ENCODE measurements around the gene CREB5. TPM values are rescaled to one million over a fixed set of nuclear protein-coding genes. Genes with fewer than 3 reads are reported as not detected.

The CREB5 gene
- total RNA-seq, 1 experiment from 2014 or later = 1.3 TPM

GRCh38 chr7:28389504-28390395 is 22.6 kb upstream of the CREB5 start:
- CTCF ChIA-PET = interaction anchor here (0.6 to 0.7 kb wide), 4 partner anchors 83 to 872 kb away, joined by 3 read pairs; no protein-coding TSS in a partner anchor
- DNase-seq (ENCODE audit: low spot score) (no peak), ATAC-seq (peak; percentile 38)
- no peak for TF ChIP-seq E2F1 (CRISPR knock-in tag; IDR thresholded peaks at IDR 0.05)
- no peak for TF ChIP-seq NR2C2 (CRISPR knock-in tag; IDR thresholded peaks at IDR 0.05)
- no peak for TF ChIP-seq CDX4 (CRISPR knock-in tag; IDR thresholded peaks at IDR 0.05; ENCODE audit: borderline replicate concordance)
- TF ChIP-seq CTCF (IDR thresholded peaks at IDR 0.05) = peak; percentile 77
- H3K27ac Mint-ChIP-seq = no peak overlapping the region
- peaks cover 5% of the 10 kb centered on the region for H3K4me1 Mint-ChIP-seq
- no peaks in the 10 kb centered on the region for H3K27me3 Mint-ChIP-seq (ENCODE audit: low read depth)
- H3K4me3 Mint-ChIP-seq = peak overlapping the region; percentile 52
- no peaks in the 10 kb centered on the region for H3K36me3 Mint-ChIP-seq
- H3K9me3 Mint-ChIP-seq = no peaks in the 10 kb centered on the region
- POLR2A ChIA-PET = no interaction called here

- TF ChIP-seq MLX (CRISPR knock-in tag; IDR thresholded peaks at IDR 0.05) (no peak), IRF1 (CRISPR knock-in tag; IDR thresholded peaks at IDR 0.05) (no peak), ZNF121 (CRISPR knock-in tag; IDR thresholded peaks at IDR 0.05) (no peak), GRHL2 (CRISPR knock-in tag; IDR thresholded peaks at IDR 0.05; ENCODE audit: insufficient replicate concordance, severe bottlenecking) (no peak), NR1H2 (CRISPR knock-in tag; IDR thresholded peaks at IDR 0.05) (no peak), CREM (CRISPR knock-in tag; IDR thresholded peaks at IDR 0.05) (no peak)
- H3K4me1 Mint-ChIP-seq = peaks cover 5% of the 10 kb centered on the region
- no peaks in the 10 kb centered on the region for H3K36me3 Mint-ChIP-seq
- H3K4me3 Mint-ChIP-seq = no peak overlapping the region
- ATAC-seq (no peak), DNase-seq (ENCODE audit: low spot score) (no peak)
- ChIA-PET POLR2A (no interaction called here), CTCF (interaction anchor here (0.7 kb wide), 1 partner anchor 244 kb away, joined by 3 read pairs; no protein-coding TSS in a partner anchor)
- H3K27me3 Mint-ChIP-seq (ENCODE audit: low read depth) = no peaks in the 10 kb centered on the region
- no peaks in the 10 kb centered on the region for H3K9me3 Mint-ChIP-seq
- no peak overlapping the region for H3K27ac Mint-ChIP-seq
Observed at GRCh38 chr7:28390426-28390825, 21.9 kb upstream of the CREB5 start.

- no peak for ATAC-seq
- POLR2A ChIA-PET = no interaction called here
- CTCF ChIA-PET = interaction anchor here (0.8 to 1.4 kb wide), 2 partner anchors 11 to 234 kb away, joined by 4 read pairs; no protein-coding TSS in a partner anchor
- Mint-ChIP-seq H3K4me1 (peaks cover 5% of the 10 kb centered on the region), H3K27ac (no peak overlapping the region), H3K36me3 (no peaks in the 10 kb centered on the region), H3K4me3 (no peak overlapping the region), H3K9me3 (no peaks in the 10 kb centered on the region), H3K27me3 (ENCODE audit: low read depth) (peaks cover under 1% of the 10 kb centered on the region; the same call in 1 of the 2 replicates)
- TF ChIP-seq ZNF671 (CRISPR knock-in tag; IDR thresholded peaks at IDR 0.05) (no peak), MYBL2 (CRISPR knock-in tag; IDR thresholded peaks at IDR 0.05) (no peak), KAT7 (CRISPR knock-in tag; IDR thresholded peaks at IDR 0.05; ENCODE audit: borderline replicate concordance) (no peak), ZNF416 (CRISPR knock-in tag; IDR thresholded peaks at IDR 0.05) (no peak), PRDM15 (CRISPR knock-in tag; IDR thresholded peaks at IDR 0.05) (no peak), RORB (CRISPR knock-in tag; IDR thresholded peaks at IDR 0.05) (no peak), SOX15 (CRISPR knock-in tag; IDR thresholded peaks at IDR 0.05) (no peak), AFF4 (CRISPR knock-in tag; IDR thresholded peaks at IDR 0.05; ENCODE audit: borderline replicate concordance) (no peak)
- DNase-seq (ENCODE audit: low spot score) = no peak
Observed at GRCh38 chr7:28392289-28392688, 20.0 kb upstream of the CREB5 start.
